Liver (tissue), 9 donors: ENCODE results near the gene FAM20C. TPM values are rescaled to one million over a fixed set of nuclear protein-coding genes. Genes with fewer than 3 reads are reported as not detected.

Source experiments
- DNase-seq: peaks from one replicate; pipeline ENCODE4 v3.0.0-alpha.2; 2017; ENCODE audit warnings: low spot score
- H3K27ac ChIP-seq, 2 donors: one replicate each; pipeline ENCODE4 v1.7.0; 2013; ENCODE audit warnings: inconsistent platforms in 2 of 2, low read length in 2 of 2, control low read depth in 1 of 2, low read depth in 1 of 2, mild to moderate bottlenecking in 1 of 2
- H3K27me3 ChIP-seq, 4 donors: one replicate each; pipeline versions ENCODE4 v1.6.1 to v1.7.0; 2013; ENCODE audit warnings: low read length in 3 of 4, inconsistent platforms in 1 of 4, mild to moderate bottlenecking in 1 of 4, moderate library complexity in 1 of 4; ENCODE audit not compliant: control insufficient read depth in 4 of 4, insufficient read depth in 4 of 4
- H3K36me3 ChIP-seq, 4 donors: one replicate each; pipeline versions ENCODE4 v1.6.1 to v1.7.0; 2013; ENCODE audit warnings: low read length in 3 of 4, mild to moderate bottlenecking in 3 of 4, low read depth in 1 of 4, moderate library complexity in 1 of 4; ENCODE audit not compliant: control insufficient read depth in 4 of 4, insufficient read depth in 3 of 4
- H3K4me1 ChIP-seq, 4 donors: one replicate each; pipeline versions ENCODE4 v1.6.1 to v1.7.0; 2013; ENCODE audit warnings: low read length in 3 of 4, mild to moderate bottlenecking in 3 of 4, moderate library complexity in 1 of 4; ENCODE audit not compliant: control insufficient read depth in 4 of 4, insufficient read depth in 4 of 4
- H3K4me3 ChIP-seq, 3 donors: one replicate each; pipeline versions ENCODE4 v1.6.1 to v1.7.0; 2013; ENCODE audit warnings: low read length in 3 of 3, control low read depth in 1 of 3, low read depth in 1 of 3, mild to moderate bottlenecking in 1 of 3
- H3K9ac ChIP-seq, 2 donors: one replicate each; pipeline ENCODE4 v1.7.0; 2013; ENCODE audit warnings: low read length in 2 of 2, mild to moderate bottlenecking in 2 of 2, moderate library complexity in 2 of 2, control low read depth in 1 of 2, low read depth in 1 of 2
- H3K9me3 ChIP-seq, 4 donors: one replicate each; pipeline versions ENCODE4 v1.6.1 to v1.7.0; 2013; ENCODE audit warnings: low read length in 3 of 4; ENCODE audit not compliant: control insufficient read depth in 4 of 4
- CTCF ChIP-seq: fragments of 150-350 bp; IDR thresholded peaks from 2 replicates; pipeline ENCODE4 v1.5.1; 2017; ENCODE audit warnings: improper control_type of control experiment, low read depth, low read length; ENCODE audit not compliant: missing input control
- EGR1 ChIP-seq, 2 donors: IDR thresholded peaks; 2 replicates each; pipeline ENCODE4 v1.6.1; 2016 to 2018; ENCODE audit warnings: antibody characterized with exemption in 2 of 2, low read depth in 2 of 2
- FOXA1 ChIP-seq: IDR thresholded peaks from 2 replicates; pipeline ENCODE4 v1.6.1; 2016; ENCODE audit warnings: antibody characterized with exemption
- FOXA2 ChIP-seq: IDR thresholded peaks from 2 replicates; pipeline ENCODE4 v1.6.1; 2016; ENCODE audit warnings: antibody characterized with exemption
- HNF4A ChIP-seq, 2 donors: conservative IDR thresholded peaks; 2 replicates each; pipeline ENCODE4 v1.6.1; 2016; ENCODE audit warnings: antibody characterized with exemption in 2 of 2, mild to moderate bottlenecking in 2 of 2
- HNF4G ChIP-seq: IDR thresholded peaks from 2 replicates; pipeline ENCODE4 v1.6.1; 2016; ENCODE audit warnings: antibody characterized with exemption
- JUND ChIP-seq, 2 donors: IDR thresholded peaks; 2 replicates each; pipeline ENCODE4 v1.6.1; 2016; ENCODE audit warnings: antibody characterized with exemption in 2 of 2
- MAX ChIP-seq: IDR thresholded peaks from 2 replicates; pipeline ENCODE4 v1.6.1; 2016; ENCODE audit warnings: antibody characterized with exemption
- NR2F2 ChIP-seq: IDR thresholded peaks from 2 replicates; pipeline ENCODE4 v1.6.1; 2016; ENCODE audit warnings: antibody characterized with exemption
- RAD21 ChIP-seq, 2 donors: IDR thresholded peaks; 2 replicates each; pipeline ENCODE4 v1.6.1; 2016; ENCODE audit warnings: antibody characterized with exemption in 2 of 2, mild to moderate bottlenecking in 2 of 2
- REST ChIP-seq: IDR thresholded peaks from 2 replicates; pipeline ENCODE4 v1.6.1; 2016; ENCODE audit warnings: antibody characterized with exemption, mild to moderate bottlenecking
- RXRA ChIP-seq, 2 donors: IDR thresholded peaks; 2 replicates each; pipeline ENCODE4 v1.6.1; 2017 to 2018; ENCODE audit warnings: antibody characterized with exemption in 2 of 2, mild to moderate bottlenecking in 1 of 2
- SP1 ChIP-seq: IDR thresholded peaks from 2 replicates; pipeline ENCODE4 v1.6.1; 2018; ENCODE audit warnings: antibody characterized with exemption, mild to moderate bottlenecking
- TAF1 ChIP-seq: conservative IDR thresholded peaks from 2 replicates; pipeline ENCODE4 v1.6.1; 2016; ENCODE audit warnings: antibody characterized with exemption, mild to moderate bottlenecking
- YY1 ChIP-seq: IDR thresholded peaks from 2 replicates; pipeline ENCODE4 v1.6.1; 2016; ENCODE audit warnings: antibody characterized with exemption, mild to moderate bottlenecking
- WGBS: extraction: QIAGEN DNeasy Blood & Tissue Kit; methylation state at CpG from one replicate; pipeline ENCODE4 v1.1.7; 2013; 5-methylcytosine and 5-hydroxymethylcytosine counted together
- polyA plus RNA-seq, 2 donors: library from polyadenylated mRNA; stranded (reverse) in 1 of 2; unstranded in 1 of 2; fragments of 200-250 nt in 1 of 2; fragments of >200 nt in 1 of 2; fragmentation: Nextera tagmentation in 1 of 2; extraction: Ambion mirVana in 1 of 2; gene quantifications; one replicate each; pipeline versions ENCODE4 v1.2.1 to v1.2.3, GENCODE V29; 2013 to 2015
- total RNA-seq, 2 donors: library from RNA; depleted of rRNA; stranded (reverse); fragments of >200 nt; gene quantifications; one replicate each; pipeline ENCODE4 v1.2.3, GENCODE V29; 2014
- TF ChIP-seq, protein P1 (sequence below): IDR thresholded peaks from 2 replicates; pipeline ENCODE4 v1.6.1; 2016; ENCODE audit warnings: antibody characterized with exemption
- TF ChIP-seq, protein P2 (sequence below): IDR thresholded peaks from 2 replicates; pipeline ENCODE4 v1.6.1; 2016; ENCODE audit warnings: antibody characterized with exemption
- donor health status: healthy.
- donor health status: healthy.
- donor health status: healthy.
- donor health status: healthy.
- donor health status: healthy.

The FAM20C gene
- total and polyA plus RNA-seq, 4 donors: 13.4 to 40.4 (median 31.5) TPM

- no peaks in the 10 kb centered on the region for H3K27me3 ChIP-seq
- H3K9ac ChIP-seq: no peak overlapping the region
- peak overlapping the region in 1 of 2 donors; percentile 18 for H3K27ac ChIP-seq
- H3K4me3 ChIP-seq: no peak overlapping the region
- H3K36me3 ChIP-seq: peaks cover 16 to 60% (median 35%) of the 10 kb centered on the region in 4 donors
- H3K9me3 ChIP-seq: no peaks in the 10 kb centered on the region
- H3K4me1 ChIP-seq: peaks cover 0 to 10% (median 5%) of the 10 kb centered on the region in 4 donors
- WGBS: 85% methylated on average over 12 of the region's 12 CpGs
- TF ChIP-seq NR2F2 (no peak), JUND (IDR thresholded peaks at IDR 0.05) (no peak)
- DNase-seq: no peak
These were observed 54.8 kb downstream of the FAM20C start for GRCh38 chr7:247181-247580.

DNA sequence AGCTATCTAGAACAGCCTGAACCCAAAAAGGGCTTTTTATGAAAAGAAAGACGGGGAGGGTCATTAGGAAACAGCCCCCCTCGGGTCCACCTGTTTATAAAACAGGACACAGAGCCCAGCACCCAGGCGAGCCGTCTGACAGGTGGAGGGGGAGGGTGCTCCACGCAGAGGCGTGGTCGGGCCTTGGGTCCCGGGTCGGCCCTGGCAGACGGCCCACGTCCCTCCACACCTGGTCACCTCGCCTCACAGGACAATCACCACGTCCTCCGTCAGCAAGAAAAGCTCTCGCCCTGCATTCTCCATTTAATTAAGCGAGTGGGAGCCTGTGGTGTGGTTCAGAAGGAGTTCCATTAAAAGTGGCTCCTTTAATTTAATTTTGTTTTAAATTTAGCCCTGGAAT is 55.3 kb downstream of the FAM20C start:
- peaks cover 18 to 64% (median 39%) of the 10 kb centered on the region in 4 donors for H3K36me3 ChIP-seq
- H3K4me3 ChIP-seq: no peak overlapping the region
- no peak overlapping the region for H3K9ac ChIP-seq
- TF ChIP-seq CTCF (no peak), JUND (IDR thresholded peaks at IDR 0.05) (no peak), REST (no peak), FOXA2 (no peak), TAF1 (no peak), EGR1 (IDR thresholded peaks at IDR 0.05; ENCODE audit: low read depth in 2 of 2) (no peak), NR2F2 (no peak), YY1 (no peak), MAX (no peak), RAD21 (IDR thresholded peaks at IDR 0.05) (no peak), HNF4G (no peak), SP1 (no peak), RXRA (IDR thresholded peaks at IDR 0.05) (no peak), HNF4A (conservative IDR thresholded peaks at IDR 0.05) (no peak), FOXA1 (no peak)
- TF ChIP-seq, protein P1, sequence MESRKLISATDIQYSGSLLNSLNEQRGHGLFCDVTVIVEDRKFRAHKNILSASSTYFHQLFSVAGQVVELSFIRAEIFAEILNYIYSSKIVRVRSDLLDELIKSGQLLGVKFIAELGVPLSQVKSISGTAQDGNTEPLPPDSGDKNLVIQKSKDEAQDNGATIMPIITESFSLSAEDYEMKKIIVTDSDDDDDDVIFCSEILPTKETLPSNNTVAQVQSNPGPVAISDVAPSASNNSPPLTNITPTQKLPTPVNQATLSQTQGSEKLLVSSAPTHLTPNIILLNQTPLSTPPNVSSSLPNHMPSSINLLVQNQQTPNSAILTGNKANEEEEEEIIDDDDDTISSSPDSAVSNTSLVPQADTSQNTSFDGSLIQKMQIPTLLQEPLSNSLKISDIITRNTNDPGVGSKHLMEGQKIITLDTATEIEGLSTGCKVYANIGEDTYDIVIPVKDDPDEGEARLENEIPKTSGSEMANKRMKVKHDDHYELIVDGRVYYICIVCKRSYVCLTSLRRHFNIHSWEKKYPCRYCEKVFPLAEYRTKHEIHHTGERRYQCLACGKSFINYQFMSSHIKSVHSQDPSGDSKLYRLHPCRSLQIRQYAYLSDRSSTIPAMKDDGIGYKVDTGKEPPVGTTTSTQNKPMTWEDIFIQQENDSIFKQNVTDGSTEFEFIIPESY: no peak
- TF ChIP-seq, protein P2, sequence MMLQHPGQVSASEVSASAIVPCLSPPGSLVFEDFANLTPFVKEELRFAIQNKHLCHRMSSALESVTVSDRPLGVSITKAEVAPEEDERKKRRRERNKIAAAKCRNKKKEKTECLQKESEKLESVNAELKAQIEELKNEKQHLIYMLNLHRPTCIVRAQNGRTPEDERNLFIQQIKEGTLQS: no peak
- no peak overlapping the region for H3K27ac ChIP-seq
- DNase-seq: no peak
- WGBS: 89% methylated on average over 16 of the region's 16 CpGs
- H3K27me3 ChIP-seq: no peaks in the 10 kb centered on the region
- H3K9me3 ChIP-seq: no peaks in the 10 kb centered on the region
- peaks cover 0 to 10% (median 5%) of the 10 kb centered on the region in 4 donors for H3K4me1 ChIP-seq
